Suppressor macrophage treated with lipopolysaccharide for 4 hours (primary cell): ENCODE data around the gene PSME2.

Experiments used
- DNase-seq: peaks from one replicate; pipeline ENCODE4 v3.0.0-alpha.2; 2020

Gene PSME2

GRCh38 chr14:24146453-24146977, at the start of gene PSME2:
TSS of gene PSME2 (minus strand) at chr14:24146610. CDS start at chr14:24146581, 29 bp downstream.
- peak; percentile 99 for DNase-seq

- peak; percentile 89 for DNase-seq
These were observed 49.0 kb upstream of the PSME2 start, which contains the start of gene TM9SF1 for GRCh38 chr14:24195186-24196070. TSS of gene TM9SF1 (minus strand) at chr14:24195441. CDS start at chr14:24195019, 422 bp downstream.

GRCh38 chr14:24194873-24195185, 48.4 kb upstream of the PSME2 start:
- no peak for DNase-seq

GRCh38 chr14:24194186-24194872, 47.9 kb upstream of the PSME2 start:
- peak; percentile 11 for DNase-seq

- DNase-seq: no peak
These were observed 46.5 kb upstream of the PSME2 start for GRCh38 chr14:24192933-24193332.

- no peak for DNase-seq
These were observed 44.0 kb upstream of the PSME2 start for GRCh38 chr14:24190416-24190815.

GRCh38 chr14:24189460-24189859, 43.0 kb upstream of the PSME2 start:
- no peak for DNase-seq

- DNase-seq: no peak
These were observed 42.6 kb upstream of the PSME2 start for GRCh38 chr14:24189059-24189375.

GRCh38 chr14:24188251-24189058, 42.0 kb upstream of the PSME2 start, which contains the start of gene IPO4:
TSS of gene IPO4 (minus strand) at chr14:24188816. CDS start at chr14:24188787, 29 bp downstream.
- peak; percentile 98 for DNase-seq

- no peak for DNase-seq
These were observed 41.1 kb upstream of the PSME2 start for GRCh38 chr14:24187539-24187915.

GRCh38 chr14:24186831-24187538, 40.6 kb upstream of the PSME2 start:
- no peak for DNase-seq

- DNase-seq: no peak
These were observed 39.3 kb upstream of the PSME2 start for GRCh38 chr14:24185741-24186140.

GRCh38 chr14:24185026-24185425, 38.6 kb upstream of the PSME2 start:
- DNase-seq: no peak

GRCh38 chr14:24184104-24184970, 37.9 kb upstream of the PSME2 start:
- DNase-seq: no peak

GRCh38 chr14:24183014-24183481, 36.6 kb upstream of the PSME2 start:
- DNase-seq: no peak

- DNase-seq: no peak
These were observed 35.9 kb upstream of the PSME2 start for GRCh38 chr14:24182110-24182882.

GRCh38 chr14:24181371-24182077, 35.1 kb upstream of the PSME2 start:
- no peak for DNase-seq

- DNase-seq: no peak
These were observed 33.8 kb upstream of the PSME2 start for GRCh38 chr14:24179961-24180796.
